Activated T-cell treated with anti-CD3 and anti-CD28 coated beads, Interleukin-2, amount 50 U/mL, for 48 hours (primary cell): ENCODE measurements around the gene INPP5D.
"Not testable (repeated sequence)": the region's sequence is repeated elsewhere in the genome, so short reads cannot be mapped to it uniquely, and the experiment has no call there.

Experiments used
- DNase-seq, 2 experiments: peaks; one replicate each; pipeline ENCODE4 v3.0.0-alpha.2; 2020

Gene INPP5D

GRCh38 chr2:233059797-233060500 is at the start of gene INPP5D:
Gene INPP5D (plus strand): TSS chr2:233060342. CDS start chr2:233060479, 137 bp downstream.
- DNase-seq = peak; percentile 80 to 82

- no peak for DNase-seq
Observed at GRCh38 chr2:233010569-233011267, 49.4 kb upstream of the INPP5D start.

- DNase-seq = peak in 1 of 2 experiments; percentile 7
Observed at GRCh38 chr2:233011268-233011650, 48.9 kb upstream of the INPP5D start.

- peak in 1 of 2 experiments; percentile 3 for DNase-seq
Observed at GRCh38 chr2:233011702-233012131, 48.4 kb upstream of the INPP5D start.

- peak in 1 of 2 experiments; percentile 6 for DNase-seq
Observed at GRCh38 chr2:233012301-233012971, 47.7 kb upstream of the INPP5D start.

- DNase-seq = peak in 1 of 2 experiments; percentile 10
Observed at GRCh38 chr2:233013027-233013461, 47.1 kb upstream of the INPP5D start, which contains the start of gene NGEF. Gene NGEF (minus strand): TSS chr2:233013256. CDS start chr2:232974890, 38,366 bp downstream.

GRCh38 chr2:233013650-233014049 is 46.5 kb upstream of the INPP5D start:
- DNase-seq = no peak

- no peak for DNase-seq
Observed at GRCh38 chr2:233015019-233015645, 45.0 kb upstream of the INPP5D start.

GRCh38 chr2:233017947-233018346 is 42.2 kb upstream of the INPP5D start:
- no peak for DNase-seq

- not testable (repeated sequence) for DNase-seq
Observed at GRCh38 chr2:233019610-233020009, 40.5 kb upstream of the INPP5D start.

- no peak for DNase-seq
Observed at GRCh38 chr2:233020454-233020853, 39.7 kb upstream of the INPP5D start.

- DNase-seq = no peak
Observed at GRCh38 chr2:233021771-233022170, 38.4 kb upstream of the INPP5D start.

- DNase-seq = no peak
Observed at GRCh38 chr2:233022561-233022960, 37.6 kb upstream of the INPP5D start.

GRCh38 chr2:233023007-233023760 is 37.0 kb upstream of the INPP5D start:
- no peak for DNase-seq

GRCh38 chr2:233023761-233024410 is 36.3 kb upstream of the INPP5D start:
- DNase-seq = no peak

GRCh38 chr2:233025706-233026105 is 34.4 kb upstream of the INPP5D start:
- DNase-seq = no peak

GRCh38 chr2:233026198-233026813 is 33.8 kb upstream of the INPP5D start:
- no peak for DNase-seq

- no peak for DNase-seq
Observed at GRCh38 chr2:233029321-233029720, 30.8 kb upstream of the INPP5D start.

- DNase-seq = no peak
Observed at GRCh38 chr2:233031556-233032500, 28.3 kb upstream of the INPP5D start.
